ENCODE results near the gene CHRD.
"Not testable (repeated sequence)": the region's sequence is repeated elsewhere in the genome, so short reads cannot be mapped to it uniquely, and the experiment has no call there.

CHRD gene

GRCh38 chr3:184379358-184380184 lies at the start of gene CHRD:
CHRD (plus strand) TSS chr3:184380054; CDS start chr3:184380319, 265 bp downstream.
- no peak for DNase-seq

GRCh38 chr3:184332370-184333090 lies 47.3 kb upstream of the CHRD start:
- peak; percentile 75 to 87 for DNase-seq

- no peak for DNase-seq
Measured at GRCh38 chr3:184333190-184333589, 46.7 kb upstream of the CHRD start.

- DNase-seq = no peak
Measured at GRCh38 chr3:184333700-184334099, 46.2 kb upstream of the CHRD start.

- peak; percentile 65 to 82 for DNase-seq
Measured at GRCh38 chr3:184334470-184335158, 45.2 kb upstream of the CHRD start.

- DNase-seq = peak; percentile 60 to 65
Measured at GRCh38 chr3:184335291-184335660, 44.6 kb upstream of the CHRD start.

GRCh38 chr3:184335661-184336546 lies 44.0 kb upstream of the CHRD start:
- peak; percentile 65 to 76 for DNase-seq

- DNase-seq = peak; percentile 32 to 48
Measured at GRCh38 chr3:184336547-184337398, 43.1 kb upstream of the CHRD start.

- DNase-seq = no peak
Measured at GRCh38 chr3:184337399-184337714, 42.5 kb upstream of the CHRD start, which contains the start of gene FAM131A. FAM131A (plus strand) TSS chr3:184337600; CDS start chr3:184337631, 31 bp downstream.

GRCh38 chr3:184337981-184338380 lies 41.9 kb upstream of the CHRD start:
- no peak for DNase-seq

- DNase-seq = no peak
Measured at GRCh38 chr3:184338511-184338945, 41.3 kb upstream of the CHRD start.

- DNase-seq = no peak
Measured at GRCh38 chr3:184339001-184339400, 40.9 kb upstream of the CHRD start.

GRCh38 chr3:184339451-184340135 lies 40.3 kb upstream of the CHRD start:
- DNase-seq = not testable (repeated sequence)

GRCh38 chr3:184341925-184342324 lies 37.9 kb upstream of the CHRD start:
- no peak for DNase-seq

- no peak for DNase-seq
Measured at GRCh38 chr3:184343200-184343876, 36.5 kb upstream of the CHRD start.

GRCh38 chr3:184344579-184345316 lies 35.1 kb upstream of the CHRD start:
- no peak for DNase-seq

GRCh38 chr3:184345317-184346144 lies 34.3 kb upstream of the CHRD start:
- peak; percentile 53 to 82 for DNase-seq

- no peak for DNase-seq
Measured at GRCh38 chr3:184346480-184347190, 33.2 kb upstream of the CHRD start.

All from SW 1271 (cell line).